ENCODE measurements around the gene MBOAT1.
"Not testable (repeated sequence)": the region's sequence is repeated elsewhere in the genome, so short reads cannot be mapped to it uniquely, and the experiment has no call there.

Gene MBOAT1

DNA sequence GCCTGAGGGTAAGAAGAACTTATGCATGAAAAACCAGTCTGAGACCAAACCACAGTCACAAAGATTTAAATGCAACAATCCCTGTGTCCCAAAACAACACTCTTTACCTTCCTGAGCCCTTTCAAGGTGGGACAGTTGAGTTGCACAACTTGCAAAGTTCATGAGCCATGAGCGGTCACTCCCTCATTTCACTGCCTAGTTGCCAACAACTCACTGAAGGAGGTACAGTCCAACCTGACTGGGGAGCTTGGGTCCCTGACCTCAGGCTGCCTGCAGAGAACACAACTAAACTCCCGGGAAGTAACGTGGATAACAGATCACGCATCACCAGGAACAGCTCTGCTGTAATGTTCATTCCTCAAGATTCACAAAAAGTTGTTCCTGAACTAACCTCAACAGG lies 69.4 kb downstream of the MBOAT1 start:
- in situ Hi-C loops (cut with MboI; ENCODE audit: low sequenced_read_pairs), result no loop called here

DNA sequence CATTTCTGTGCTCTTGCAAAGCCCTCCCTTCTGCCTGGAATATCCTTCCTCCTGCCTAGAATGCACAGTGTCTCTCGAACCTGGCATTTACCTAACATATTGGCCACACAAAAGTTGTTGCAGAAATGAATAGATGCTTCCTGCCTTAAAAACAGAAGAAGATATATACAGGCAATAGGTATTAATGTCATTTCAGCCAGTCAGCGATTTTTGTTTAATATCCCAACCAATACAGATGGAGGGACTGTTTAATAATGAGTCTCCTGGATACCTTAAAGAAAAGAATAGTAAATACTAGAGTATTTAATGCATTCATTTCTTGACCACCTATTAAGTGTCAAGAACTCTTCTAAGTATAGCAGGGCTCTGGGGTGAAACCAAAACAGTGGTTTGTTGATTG lies 70.3 kb downstream of the MBOAT1 start:
- in situ Hi-C loops (cut with MboI; ENCODE audit: low sequenced_read_pairs), result no loop called here

DNA sequence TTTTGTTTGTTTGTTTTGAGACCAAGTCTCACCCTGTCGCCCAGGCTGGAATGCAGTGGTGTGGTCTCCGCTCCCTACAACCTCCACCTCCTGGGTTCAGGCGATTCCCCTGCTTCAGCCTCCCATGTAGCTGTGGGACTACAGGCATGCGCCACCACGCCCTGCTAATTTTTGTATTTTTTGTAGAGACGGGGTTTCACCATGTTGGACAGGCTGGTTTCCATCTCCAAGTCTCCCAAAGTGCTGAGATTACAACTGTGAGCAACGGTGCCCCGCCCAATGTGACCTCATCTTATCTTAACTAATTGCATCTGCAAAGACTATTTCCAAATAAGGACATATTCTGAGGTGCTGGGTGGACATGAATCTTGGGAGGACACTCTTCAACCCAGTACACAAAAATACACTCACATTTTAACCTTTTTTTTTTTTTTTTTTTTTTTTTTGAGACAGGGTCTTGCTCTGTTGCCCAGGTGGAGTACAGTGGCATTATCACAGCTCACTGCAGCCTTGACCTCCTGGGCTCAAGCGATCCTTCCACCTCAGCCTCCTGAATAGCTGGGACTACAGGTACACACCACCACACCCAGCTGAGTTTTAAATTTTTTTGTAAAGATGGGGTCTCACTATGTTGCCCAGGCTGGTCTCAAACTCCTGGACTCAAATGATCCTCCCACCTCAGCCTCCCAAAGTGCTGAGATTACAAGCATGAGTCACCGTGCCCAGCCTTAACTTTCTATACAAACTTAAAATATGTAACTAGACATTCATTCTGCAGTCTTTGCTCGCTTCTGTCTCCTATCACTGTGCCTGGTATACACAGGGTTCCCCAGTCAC lies 72.9 kb downstream of the MBOAT1 start:
- in situ Hi-C loops (cut with MboI; ENCODE audit: low sequenced_read_pairs), result not testable (repeated sequence)

DNA sequence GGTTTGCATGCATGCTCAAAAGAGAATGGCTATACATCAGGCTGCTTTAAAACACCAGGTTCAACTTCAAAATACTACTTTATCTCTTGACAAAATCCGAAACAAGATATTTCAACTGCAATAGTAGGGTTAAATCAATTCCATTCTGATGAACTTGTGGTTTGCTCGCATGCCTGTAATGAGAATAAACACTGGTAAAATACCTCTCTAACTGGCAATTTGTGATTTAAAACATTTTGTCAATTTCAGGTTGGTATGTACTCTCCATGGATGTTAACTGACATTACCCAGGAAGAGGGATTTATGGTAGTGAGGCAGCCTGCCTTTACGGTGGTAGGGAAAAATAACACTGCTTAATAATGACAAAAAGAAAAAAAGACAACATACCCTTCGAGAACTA lies 74.4 kb downstream of the MBOAT1 start:
- in situ Hi-C loops (cut with MboI; ENCODE audit: low sequenced_read_pairs), result no loop called here

DNA sequence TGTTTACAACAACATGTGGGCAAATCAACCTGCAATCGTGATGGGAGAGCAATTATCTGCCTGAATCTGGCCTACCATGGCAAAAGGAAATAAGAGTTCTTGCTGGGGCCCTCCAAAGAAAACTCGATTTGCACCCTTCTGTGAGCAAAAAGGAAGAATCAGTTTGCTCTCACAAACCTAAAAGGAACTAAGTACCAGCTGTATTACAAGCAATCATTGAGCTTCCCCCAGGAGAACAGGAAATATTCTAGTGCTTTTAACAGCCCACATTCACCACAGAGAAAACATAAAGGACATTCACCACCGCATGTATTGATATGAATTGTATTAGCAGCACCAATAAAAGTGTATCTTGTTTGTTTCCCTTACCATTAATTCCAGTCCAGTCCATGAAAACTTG lies 75.0 kb downstream of the MBOAT1 start:
- in situ Hi-C loops (cut with MboI; ENCODE audit: low sequenced_read_pairs), result no loop called here

DNA sequence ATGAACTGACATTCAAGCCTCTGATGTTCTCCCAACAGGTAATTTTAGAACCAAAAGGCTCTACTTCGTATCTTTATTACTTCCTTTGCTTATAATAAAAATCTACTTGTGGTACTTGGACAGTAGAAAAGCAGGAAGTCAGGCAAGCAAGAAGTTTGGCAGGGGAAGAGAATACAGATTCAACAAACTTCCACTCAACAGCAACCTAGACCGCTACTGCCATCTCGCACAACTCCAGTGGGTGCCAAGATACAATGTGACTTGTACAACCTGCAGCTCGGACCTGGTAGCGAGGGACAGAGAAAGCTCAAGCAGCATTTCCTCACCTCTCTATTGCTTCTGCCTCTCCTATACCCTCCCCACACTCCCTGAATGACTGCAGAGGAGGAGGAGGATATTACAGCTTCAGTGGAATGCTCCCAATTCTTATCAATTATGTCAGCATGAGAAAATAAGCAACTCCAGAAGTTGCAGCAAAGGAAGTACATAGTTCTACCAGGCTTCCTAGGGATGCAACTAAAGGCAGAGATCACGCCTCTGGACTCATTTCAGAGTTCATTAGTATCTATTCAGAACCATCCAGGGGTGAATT lies 76.5 kb downstream of the MBOAT1 start:
- in situ Hi-C loops (cut with MboI; ENCODE audit: low sequenced_read_pairs), result no loop called here

DNA sequence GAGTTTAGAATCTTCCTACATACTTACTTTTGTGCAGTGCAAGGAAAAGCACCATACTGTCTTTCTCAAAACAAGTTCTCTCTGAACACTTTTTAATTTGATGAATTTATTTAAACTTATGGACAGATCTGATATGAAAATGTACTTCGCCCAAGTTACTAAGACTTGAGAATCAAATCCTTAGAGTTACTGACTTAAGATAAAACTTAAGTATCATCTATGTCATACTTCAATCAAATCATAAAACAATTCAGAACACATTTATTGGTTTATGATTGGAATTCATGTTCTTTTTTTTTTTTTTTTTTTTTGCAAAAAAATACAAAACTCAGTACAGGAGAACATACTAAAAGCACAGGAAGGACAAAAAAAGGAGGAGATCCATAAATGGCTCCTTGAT lies 77.7 kb downstream of the MBOAT1 start:
- in situ Hi-C loops (cut with MboI; ENCODE audit: low sequenced_read_pairs), result no loop called here

DNA sequence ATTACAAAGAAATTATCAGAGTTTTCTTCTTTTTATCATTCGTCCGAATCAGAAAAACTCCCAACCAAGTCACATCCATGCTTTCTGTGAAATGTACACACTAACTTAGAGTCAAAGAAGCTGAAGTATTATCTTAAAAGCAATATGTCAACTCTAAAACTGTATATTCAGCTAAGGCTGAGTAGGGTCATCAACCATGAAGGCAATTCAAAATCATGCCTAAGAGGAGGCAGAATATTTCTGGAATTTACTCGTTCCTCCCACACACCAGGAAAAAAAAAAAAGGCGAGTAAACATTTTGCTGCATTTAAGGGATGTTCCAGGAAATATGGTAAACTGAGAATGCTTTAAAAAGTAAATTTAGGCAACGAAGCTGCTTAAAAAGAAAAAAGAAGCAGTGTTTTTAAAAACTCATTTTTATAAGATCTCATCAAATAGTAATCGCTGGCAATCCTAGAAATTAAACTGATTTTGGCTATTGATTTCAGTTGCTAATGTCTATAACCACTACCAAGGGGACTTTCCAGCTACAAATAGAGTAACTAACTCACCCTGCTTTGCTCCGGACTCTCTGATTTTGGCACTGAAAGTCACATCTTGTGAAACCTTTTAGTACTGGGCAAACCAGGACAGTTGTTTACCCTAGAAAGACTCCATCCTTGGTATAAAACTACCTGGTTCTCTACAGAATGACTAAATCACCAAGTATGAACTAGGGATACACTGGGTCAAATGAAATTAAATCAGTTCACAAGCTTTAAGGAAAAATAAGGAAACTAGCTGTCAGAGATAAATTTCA lies 82.8 kb downstream of the MBOAT1 start:
- in situ Hi-C loops (cut with MboI; ENCODE audit: low sequenced_read_pairs), result no loop called here

DNA sequence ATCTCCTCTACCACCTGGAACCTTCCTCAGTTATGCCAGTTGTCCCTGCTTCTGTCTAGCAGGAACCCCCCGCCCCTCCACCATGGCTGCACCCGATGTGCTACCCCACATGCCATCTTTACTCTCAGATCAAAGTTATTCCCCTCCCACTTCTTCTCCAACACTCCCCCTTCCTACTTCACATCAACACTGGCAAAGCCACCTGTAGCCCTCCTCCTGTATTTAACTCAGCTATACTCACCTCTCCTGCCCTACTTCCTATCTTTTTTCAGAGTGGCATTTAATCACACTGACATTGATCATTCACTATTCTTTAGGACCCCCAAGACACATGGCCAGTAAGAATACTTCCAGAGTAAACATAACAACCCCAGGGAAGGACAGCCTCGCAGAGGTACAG lies 84.3 kb downstream of the MBOAT1 start:
- in situ Hi-C loops (cut with MboI; ENCODE audit: low sequenced_read_pairs), result no loop called here

DNA sequence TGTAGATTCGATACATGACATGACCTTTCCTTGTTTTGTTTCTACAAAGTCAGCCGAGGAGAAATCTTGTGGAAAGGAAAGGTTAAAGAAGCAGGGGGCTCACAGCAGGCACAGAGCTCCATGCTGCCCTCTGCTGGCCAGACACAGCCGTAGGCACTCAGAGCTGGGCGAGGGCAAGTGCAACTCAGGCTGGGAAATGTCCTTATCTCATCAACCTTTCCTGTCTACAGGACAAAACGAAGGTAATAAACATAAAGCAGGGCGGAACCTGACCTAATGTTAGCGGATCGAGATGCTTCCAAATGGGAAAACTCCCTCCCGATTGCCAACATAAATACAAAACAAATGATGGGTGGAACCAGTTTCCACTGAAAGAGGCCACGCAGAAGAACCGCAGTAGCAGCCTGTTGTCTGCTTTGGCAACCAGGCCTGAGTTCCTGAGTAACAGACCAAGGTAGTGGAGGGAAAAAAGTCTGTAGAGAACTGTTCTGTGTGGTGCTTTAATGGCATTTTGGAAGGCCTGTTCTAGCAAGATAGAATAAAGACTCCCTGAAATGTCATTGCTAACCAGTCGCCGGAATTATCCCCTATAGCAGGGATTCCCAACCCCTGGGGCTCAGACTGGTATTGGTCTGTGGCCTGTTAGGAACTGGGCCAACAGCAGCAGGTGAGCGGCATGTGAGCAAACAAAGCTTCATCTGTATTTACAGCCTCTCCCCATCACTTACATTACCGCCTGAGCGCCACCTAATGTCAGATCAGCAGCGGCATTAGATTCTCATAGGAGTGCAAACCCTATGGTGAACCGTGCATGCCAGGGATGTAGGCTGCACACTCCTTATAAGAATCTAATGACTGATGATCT lies 85.2 kb downstream of the MBOAT1 start:
- in situ Hi-C loops (cut with MboI; ENCODE audit: low sequenced_read_pairs), result no loop called here

DNA sequence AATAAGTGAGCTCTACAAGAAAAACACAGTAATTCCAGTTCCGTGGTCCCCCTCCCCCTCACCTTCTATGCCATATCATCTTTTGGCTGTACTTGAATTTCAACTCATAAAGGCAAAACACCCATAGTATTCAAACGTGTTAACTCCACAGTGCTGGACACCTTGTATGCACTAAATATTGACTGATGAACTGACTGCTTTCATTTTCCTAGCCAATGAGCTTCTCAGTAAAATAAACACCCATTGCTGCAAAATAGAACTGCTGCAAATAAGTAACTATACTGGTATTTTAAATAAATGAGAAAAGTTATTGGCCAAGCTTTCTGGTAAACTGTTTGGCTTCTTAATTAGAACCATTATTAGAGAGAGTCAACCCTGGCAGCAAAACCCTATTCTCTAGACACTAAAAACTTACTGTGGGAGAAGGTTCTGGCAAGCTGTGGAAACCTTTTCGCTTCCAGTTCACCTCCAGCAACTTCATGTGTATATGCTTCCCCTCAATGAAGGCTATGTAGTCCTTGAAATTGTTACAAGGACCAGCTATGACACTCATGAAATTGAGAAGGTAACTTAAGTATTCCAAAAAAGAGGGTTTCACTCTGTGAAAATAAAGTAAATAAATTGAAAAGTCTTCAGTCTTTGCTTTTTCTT lies 86.0 kb downstream of the MBOAT1 start:
- in situ Hi-C loops (cut with MboI; ENCODE audit: low sequenced_read_pairs), result no loop called here

DNA sequence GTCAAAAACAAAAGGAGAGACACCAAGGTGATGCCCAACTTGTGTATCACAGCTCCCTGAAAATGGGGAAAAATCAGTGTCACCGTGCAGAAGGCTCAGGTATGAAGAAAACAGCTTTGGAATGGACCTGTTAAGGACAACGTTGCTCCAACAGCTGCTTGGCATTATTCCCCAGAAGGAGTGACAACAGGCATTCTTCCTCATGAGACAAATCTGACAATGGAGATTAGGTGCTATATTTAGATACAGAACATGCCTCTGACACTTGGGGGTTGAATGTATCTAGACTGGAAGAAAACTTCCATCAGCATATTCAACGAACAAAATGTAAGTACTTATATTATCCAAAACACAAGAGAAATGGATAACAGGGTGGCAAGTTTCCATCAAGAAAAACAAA lies 87.7 kb downstream of the MBOAT1 start:
- in situ Hi-C loops (cut with MboI; ENCODE audit: low sequenced_read_pairs), result no loop called here

DNA sequence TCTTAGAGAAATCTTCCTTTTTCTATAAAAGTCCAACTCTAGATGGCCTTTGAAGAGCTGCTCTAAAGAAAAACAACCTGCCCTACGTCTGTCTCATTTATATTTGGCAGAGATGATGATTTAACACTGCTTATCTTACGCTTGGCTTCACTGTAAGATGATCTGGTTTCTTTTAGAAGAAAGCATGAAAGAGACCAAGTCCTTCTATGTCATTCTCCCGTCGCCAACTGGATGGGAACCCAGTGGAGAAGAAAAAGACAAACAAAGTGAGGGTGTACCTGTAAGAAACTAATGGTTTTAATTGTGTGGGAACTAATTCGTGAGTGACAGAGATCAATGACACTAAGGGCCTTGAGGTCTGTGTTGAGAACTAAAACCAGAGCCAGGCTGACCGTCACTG lies 92.8 kb downstream of the MBOAT1 start:
- in situ Hi-C loops (cut with MboI; ENCODE audit: low sequenced_read_pairs), result no loop called here

DNA sequence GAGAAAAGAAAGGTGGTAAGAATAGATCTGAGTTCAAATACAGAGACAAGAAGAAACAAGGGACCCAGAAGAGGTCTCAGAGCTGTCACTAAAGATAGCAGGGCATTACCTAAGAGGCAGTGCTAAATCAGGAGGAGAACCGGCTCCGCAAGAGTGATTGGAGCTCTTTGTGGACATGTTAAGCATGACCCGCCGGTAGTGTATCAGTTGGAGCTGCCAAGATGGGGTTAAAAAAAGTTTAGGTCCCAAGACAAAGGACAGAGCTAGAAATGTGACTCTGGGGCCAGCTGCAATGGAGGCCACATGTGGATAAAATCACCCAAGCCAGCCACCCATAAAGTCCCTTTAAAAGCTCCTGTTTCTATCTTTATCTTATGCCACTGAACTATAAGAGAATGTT lies 93.4 kb downstream of the MBOAT1 start:
- in situ Hi-C loops (cut with MboI; ENCODE audit: low sequenced_read_pairs), result no loop called here

DNA sequence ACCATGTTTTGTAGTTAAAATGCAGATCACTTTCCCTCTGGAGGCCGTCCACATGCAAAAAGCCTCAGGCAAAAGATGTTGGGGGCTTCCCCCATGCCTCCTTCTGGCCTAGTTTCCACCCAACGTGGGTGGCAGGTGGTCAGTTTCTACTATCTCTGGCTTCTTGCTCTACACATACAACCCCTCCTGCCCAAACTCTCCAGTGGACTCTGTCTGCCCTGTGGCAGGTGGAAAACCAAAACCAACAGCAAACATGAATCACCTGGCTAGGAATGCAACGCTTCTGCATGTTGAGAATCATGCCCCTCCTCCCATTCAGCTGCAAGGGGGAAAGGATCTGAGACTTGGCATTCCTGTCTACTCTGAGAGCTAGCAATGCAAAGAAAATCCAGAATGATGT lies 94.8 kb downstream of the MBOAT1 start:
- in situ Hi-C loops (cut with MboI; ENCODE audit: low sequenced_read_pairs), result no loop called here

DNA sequence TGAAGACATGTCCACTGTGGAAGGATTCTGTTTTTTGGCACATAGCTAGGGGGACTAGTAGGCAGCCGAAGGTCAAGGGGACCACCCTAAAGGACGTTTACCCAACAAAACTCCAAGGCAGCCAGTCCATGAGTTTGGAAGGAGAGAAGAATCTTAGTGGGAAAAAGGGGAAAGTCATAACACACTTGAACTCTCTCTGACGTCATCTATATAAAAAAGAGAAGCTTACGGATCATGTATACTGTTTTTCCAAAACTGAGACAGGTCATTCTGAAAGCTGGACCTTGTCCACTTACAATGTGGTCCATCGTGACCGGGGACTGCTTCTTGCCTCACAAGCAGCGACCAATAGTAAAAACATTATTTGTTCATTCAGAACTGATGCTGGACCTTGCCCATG lies 95.5 kb downstream of the MBOAT1 start:
- in situ Hi-C loops (cut with MboI; ENCODE audit: low sequenced_read_pairs), result no loop called here

DNA sequence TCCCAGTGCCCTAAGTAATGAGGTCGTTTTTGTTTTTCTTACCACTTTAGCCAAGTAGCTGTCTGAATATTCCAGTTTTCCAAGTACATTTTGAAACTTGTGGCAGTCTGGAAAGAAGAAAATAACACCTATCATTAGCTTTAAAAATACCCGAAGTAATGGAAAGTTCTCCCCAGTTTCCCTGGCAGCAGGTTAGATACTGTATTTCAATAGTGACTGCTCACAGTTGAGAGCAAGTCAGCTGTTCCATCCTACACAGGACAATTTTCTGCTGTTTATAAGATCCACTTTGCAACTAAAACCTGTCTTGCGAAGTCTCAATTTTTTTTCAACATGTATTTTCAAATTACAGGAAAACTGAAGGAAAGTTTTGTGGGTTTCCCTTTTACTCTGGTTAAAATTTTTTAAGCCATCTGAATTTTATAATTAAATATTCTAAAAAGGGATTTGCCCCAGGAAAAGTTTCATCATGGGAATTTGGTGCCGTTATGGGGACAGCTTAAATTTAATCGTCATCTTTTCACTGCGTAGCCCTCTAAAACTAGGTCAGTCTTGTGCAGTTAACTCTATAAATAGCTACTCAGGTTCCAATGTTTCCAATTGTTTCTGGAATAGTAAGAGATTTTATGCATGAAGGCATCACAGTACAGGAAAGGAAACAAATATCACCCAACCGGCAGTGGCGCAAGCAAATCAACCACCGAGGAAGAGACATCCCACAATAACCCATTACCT lies 96.9 kb downstream of the MBOAT1 start:
- in situ Hi-C loops (cut with MboI; ENCODE audit: low sequenced_read_pairs), result no loop called here

DNA sequence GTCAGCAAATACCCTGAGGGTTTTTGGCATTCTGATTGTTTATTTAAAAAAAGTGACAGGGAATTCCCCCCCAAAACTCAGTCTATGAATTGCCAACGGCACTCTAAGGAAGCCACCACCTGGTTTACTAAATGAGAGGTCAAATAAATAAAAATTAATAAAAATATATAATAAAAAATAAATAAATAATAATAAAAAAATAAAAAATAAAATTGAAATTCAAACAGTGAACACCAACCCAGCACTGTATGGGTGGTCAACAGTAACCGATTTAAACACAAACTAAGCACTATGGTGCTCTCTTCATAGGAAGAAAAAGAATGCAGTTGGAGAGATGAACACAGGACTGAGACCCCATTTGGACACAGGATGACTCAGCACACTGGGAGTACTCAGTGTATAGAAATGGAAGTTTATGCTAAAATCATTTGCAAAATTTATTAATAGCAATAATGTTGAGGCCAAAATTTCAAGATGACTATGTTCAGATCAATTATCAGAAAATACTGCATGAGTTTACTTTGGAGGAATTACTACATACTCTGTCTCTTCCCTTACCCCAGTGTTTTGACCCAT lies 98.5 kb downstream of the MBOAT1 start:
- in situ Hi-C loops (cut with MboI; ENCODE audit: low sequenced_read_pairs), result no loop called here

DNA sequence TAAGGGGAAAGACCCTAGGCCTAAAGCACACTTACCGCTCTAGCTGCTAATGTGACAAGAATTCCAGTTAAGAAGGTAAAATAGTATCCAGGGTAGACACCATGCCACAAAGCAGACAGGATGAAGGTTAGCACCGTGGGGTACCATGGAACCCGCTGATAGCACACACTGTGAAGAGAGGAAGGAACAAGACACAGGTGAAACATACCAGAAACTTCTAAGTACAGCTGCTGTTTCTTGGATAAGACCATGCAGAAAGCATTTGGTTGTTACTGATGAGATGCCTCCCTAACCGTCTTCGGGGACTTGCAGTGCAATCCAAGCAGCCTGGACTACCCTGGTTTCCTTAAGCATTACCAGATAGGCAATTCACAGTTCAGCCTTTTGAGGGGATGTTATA lies 99.4 kb downstream of the MBOAT1 start:
- in situ Hi-C loops (cut with MboI; ENCODE audit: low sequenced_read_pairs), result no loop called here
